T-helper 1 cell treated with Interleukin-12 subunit alpha and Interleukin-12 subunit beta and Interleukin-4 antibody, amounts not matched to agents 30 μg/mL and 1 μg/mL, for 36 hours (primary cell): Measurements from ENCODE around the gene EDN2.

Experiments
- H3K27ac Mint-ChIP-seq: one replicate; pipeline ENCODE4 v1.8.0; 2021; ENCODE audit warnings: mild to moderate bottlenecking, mixed read lengths
- H3K27me3 Mint-ChIP-seq: one replicate; pipeline ENCODE4 v1.8.0; 2021; ENCODE audit warnings: low read depth, mixed read lengths
- H3K36me3 Mint-ChIP-seq: one replicate; pipeline ENCODE4 v1.8.0; 2021; ENCODE audit warnings: low read depth, mixed read lengths
- H3K4me1 Mint-ChIP-seq: one replicate; pipeline ENCODE4 v1.8.0; 2021; ENCODE audit warnings: low read depth, mixed read lengths
- H3K4me3 Mint-ChIP-seq: one replicate; pipeline ENCODE4 v1.8.0; 2021; ENCODE audit warnings: mild to moderate bottlenecking, moderate library complexity, mixed read lengths
- H3K9me3 Mint-ChIP-seq: one replicate; pipeline ENCODE4 v1.8.0; 2021; ENCODE audit warnings: mixed read lengths

The EDN2 gene

GRCh38 chr1:41456847-41457540, 27.5 kb downstream of the EDN2 start:
- Mint-ChIP-seq H3K4me1 (no peaks in the 10 kb centered on the region), H3K9me3 (no peaks in the 10 kb centered on the region), H3K36me3 (no peaks in the 10 kb centered on the region), H3K4me3 (no peak overlapping the region), H3K27ac (no peak overlapping the region), H3K27me3 (peaks cover 5% of the 10 kb centered on the region)

- no peak overlapping the region for H3K4me3 Mint-ChIP-seq
- no peaks in the 10 kb centered on the region for H3K9me3 Mint-ChIP-seq
- peaks cover 3% of the 10 kb centered on the region for H3K27me3 Mint-ChIP-seq
- no peak overlapping the region for H3K27ac Mint-ChIP-seq
- H3K4me1 Mint-ChIP-seq: no peaks in the 10 kb centered on the region
- H3K36me3 Mint-ChIP-seq: no peaks in the 10 kb centered on the region
Measured at GRCh38 chr1:41455479-41456332, 28.8 kb downstream of the EDN2 start.

- H3K27ac Mint-ChIP-seq: no peak overlapping the region
Measured at GRCh38 chr1:41454406-41454805, 30.1 kb downstream of the EDN2 start.

GRCh38 chr1:41452704-41453290, 31.7 kb downstream of the EDN2 start:
- Mint-ChIP-seq H3K27me3 (peaks cover 3% of the 10 kb centered on the region), H3K4me1 (no peaks in the 10 kb centered on the region), H3K36me3 (no peaks in the 10 kb centered on the region), H3K27ac (no peak overlapping the region), H3K9me3 (no peaks in the 10 kb centered on the region), H3K4me3 (no peak overlapping the region)

More at GRCh38 chr1:41454406-41454805, 30.1 kb downstream of the EDN2 start:
- H3K4me1 Mint-ChIP-seq: no peaks in the 10 kb centered on the region
- no peak overlapping the region for H3K4me3 Mint-ChIP-seq
- peaks cover 6% of the 10 kb centered on the region for H3K27me3 Mint-ChIP-seq
- no peaks in the 10 kb centered on the region for H3K36me3 Mint-ChIP-seq
- no peaks in the 10 kb centered on the region for H3K9me3 Mint-ChIP-seq

- Mint-ChIP-seq H3K4me1 (no peaks in the 10 kb centered on the region), H3K4me3 (no peak overlapping the region), H3K36me3 (no peaks in the 10 kb centered on the region), H3K27me3 (peaks cover 3% of the 10 kb centered on the region), H3K27ac (no peak overlapping the region), H3K9me3 (no peaks in the 10 kb centered on the region)
Measured at GRCh38 chr1:41450747-41451285, 33.7 kb downstream of the EDN2 start.

- Mint-ChIP-seq H3K27me3 (peaks cover 3% of the 10 kb centered on the region), H3K27ac (no peak overlapping the region), H3K36me3 (no peaks in the 10 kb centered on the region), H3K4me1 (no peaks in the 10 kb centered on the region), H3K9me3 (peaks cover 8% of the 10 kb centered on the region), H3K4me3 (no peak overlapping the region)
Measured at GRCh38 chr1:41449326-41449921, 35.1 kb downstream of the EDN2 start.

DNA sequence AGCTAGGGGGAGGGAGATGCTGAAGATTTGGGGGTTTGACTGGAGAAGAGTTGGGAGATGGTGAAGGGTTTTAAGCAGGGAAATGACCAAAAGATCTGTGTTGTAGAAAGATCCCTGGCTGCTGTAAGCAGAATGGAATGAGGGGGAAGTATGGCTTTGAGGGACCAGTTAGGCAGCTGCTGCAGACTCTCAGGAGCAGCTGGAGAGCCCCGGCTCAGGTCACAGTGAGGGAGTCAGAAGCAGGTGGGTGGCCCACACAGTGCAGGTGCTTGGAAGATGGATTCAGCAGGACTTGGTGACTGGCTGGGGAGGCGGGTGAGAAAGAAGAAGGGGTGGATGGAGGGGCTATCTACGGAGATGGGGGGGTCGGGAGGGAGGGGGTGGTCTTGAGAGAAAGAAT, 35.7 kb downstream of the EDN2 start:
- H3K27me3 Mint-ChIP-seq: peaks cover 3% of the 10 kb centered on the region
- peaks cover 10% of the 10 kb centered on the region for H3K9me3 Mint-ChIP-seq
- H3K4me1 Mint-ChIP-seq: no peaks in the 10 kb centered on the region
- H3K4me3 Mint-ChIP-seq: no peak overlapping the region
- H3K36me3 Mint-ChIP-seq: no peaks in the 10 kb centered on the region
- no peak overlapping the region for H3K27ac Mint-ChIP-seq

DNA sequence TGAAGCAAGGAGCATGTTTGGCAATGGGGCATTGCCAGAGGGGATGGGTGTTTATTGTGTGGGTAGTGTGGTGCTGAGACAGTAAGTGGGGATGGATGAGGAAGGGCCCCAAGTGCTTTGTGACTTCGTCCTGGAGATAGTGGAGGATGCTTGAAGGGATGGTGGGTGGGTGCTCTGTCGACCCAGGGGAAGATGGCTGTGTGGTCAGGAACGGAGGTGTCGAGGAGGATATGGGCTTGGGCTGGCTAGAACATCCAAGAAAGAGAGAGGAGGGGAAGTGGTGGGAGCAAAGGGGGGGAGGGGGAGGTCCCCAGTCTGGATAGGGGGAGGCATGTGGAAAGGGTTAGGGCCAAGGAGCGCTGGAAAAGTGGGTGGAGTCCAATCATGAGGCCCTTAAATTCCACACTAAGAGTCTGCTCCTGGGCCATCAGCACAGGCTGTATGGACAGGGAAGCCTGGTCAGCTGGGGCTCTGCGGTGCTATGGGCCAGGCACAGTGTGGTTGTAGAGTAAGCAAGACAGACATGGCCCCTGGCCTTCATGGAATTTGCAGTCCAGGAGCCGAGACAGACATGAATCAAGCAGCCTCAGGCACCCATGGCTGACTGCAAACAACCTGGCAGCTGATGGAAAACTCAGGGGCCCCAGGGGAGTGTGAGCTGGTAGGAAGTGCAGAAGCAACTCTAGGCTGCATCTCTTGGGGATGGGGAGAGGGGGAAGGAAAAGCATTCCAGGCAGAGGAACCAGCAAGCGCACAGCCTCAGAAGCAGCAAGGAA, 36.3 kb downstream of the EDN2 start:
- Mint-ChIP-seq H3K27ac (no peak overlapping the region), H3K4me3 (no peak overlapping the region), H3K9me3 (peaks cover 10% of the 10 kb centered on the region), H3K27me3 (peaks cover 3% of the 10 kb centered on the region), H3K36me3 (no peaks in the 10 kb centered on the region), H3K4me1 (no peaks in the 10 kb centered on the region)

GRCh38 chr1:41446851-41447610, 37.5 kb downstream of the EDN2 start:
- no peaks in the 10 kb centered on the region for H3K36me3 Mint-ChIP-seq
- peaks cover 3% of the 10 kb centered on the region for H3K27me3 Mint-ChIP-seq
- H3K9me3 Mint-ChIP-seq: peaks cover 10% of the 10 kb centered on the region
- no peaks in the 10 kb centered on the region for H3K4me1 Mint-ChIP-seq
- no peak overlapping the region for H3K27ac Mint-ChIP-seq
- H3K4me3 Mint-ChIP-seq: no peak overlapping the region

- Mint-ChIP-seq H3K27me3 (no peaks in the 10 kb centered on the region), H3K9me3 (peaks cover 10% of the 10 kb centered on the region), H3K4me3 (no peak overlapping the region), H3K4me1 (no peaks in the 10 kb centered on the region), H3K36me3 (no peaks in the 10 kb centered on the region), H3K27ac (no peak overlapping the region)
Measured at GRCh38 chr1:41444785-41445184, 39.7 kb downstream of the EDN2 start.

- H3K4me1 Mint-ChIP-seq: no peaks in the 10 kb centered on the region
- no peaks in the 10 kb centered on the region for H3K36me3 Mint-ChIP-seq
- H3K27ac Mint-ChIP-seq: no peak overlapping the region
- no peak overlapping the region for H3K4me3 Mint-ChIP-seq
- H3K27me3 Mint-ChIP-seq: no peaks in the 10 kb centered on the region
- H3K9me3 Mint-ChIP-seq: peaks cover 10% of the 10 kb centered on the region
Measured at GRCh38 chr1:41444246-41444645, 40.2 kb downstream of the EDN2 start.

DNA sequence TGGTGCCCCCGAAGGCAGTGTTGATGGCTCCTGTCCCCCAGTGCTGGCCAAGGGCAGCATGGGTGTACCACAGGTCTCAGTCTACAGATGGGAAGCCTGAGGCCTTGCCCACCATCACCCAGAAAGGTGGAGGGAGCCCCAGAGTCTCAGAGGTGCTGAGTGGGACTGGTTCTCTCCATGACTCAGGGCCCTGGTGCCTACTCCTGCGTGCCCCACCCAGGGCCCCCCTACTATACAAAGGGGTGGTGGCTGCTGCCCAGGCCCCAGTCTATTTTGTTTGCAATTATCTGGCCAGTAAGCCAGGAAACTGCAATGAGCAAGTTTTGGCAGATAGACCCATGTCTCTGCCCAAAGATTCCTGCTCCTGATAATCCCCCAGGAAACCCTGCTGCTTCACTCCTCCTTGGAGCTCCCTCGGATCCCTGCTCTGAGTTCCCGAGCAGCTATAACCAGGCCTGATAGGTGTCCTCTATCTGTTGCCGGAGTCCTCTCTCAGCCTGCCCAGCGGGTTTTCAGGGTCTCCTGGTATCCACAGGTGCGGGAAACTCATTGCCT, 41.7 kb downstream of the EDN2 start:
- no peak overlapping the region for H3K4me3 Mint-ChIP-seq
- no peaks in the 10 kb centered on the region for H3K36me3 Mint-ChIP-seq
- H3K27ac Mint-ChIP-seq: no peak overlapping the region
- H3K27me3 Mint-ChIP-seq: peaks cover 11% of the 10 kb centered on the region
- H3K9me3 Mint-ChIP-seq: peaks cover 10% of the 10 kb centered on the region
- H3K4me1 Mint-ChIP-seq: no peaks in the 10 kb centered on the region
